ENCODE results near the gene VSIR.
A peak's percentile ranks its signal among the peaks of the same experiment; 100 is the strongest.

VSIR gene

DNA sequence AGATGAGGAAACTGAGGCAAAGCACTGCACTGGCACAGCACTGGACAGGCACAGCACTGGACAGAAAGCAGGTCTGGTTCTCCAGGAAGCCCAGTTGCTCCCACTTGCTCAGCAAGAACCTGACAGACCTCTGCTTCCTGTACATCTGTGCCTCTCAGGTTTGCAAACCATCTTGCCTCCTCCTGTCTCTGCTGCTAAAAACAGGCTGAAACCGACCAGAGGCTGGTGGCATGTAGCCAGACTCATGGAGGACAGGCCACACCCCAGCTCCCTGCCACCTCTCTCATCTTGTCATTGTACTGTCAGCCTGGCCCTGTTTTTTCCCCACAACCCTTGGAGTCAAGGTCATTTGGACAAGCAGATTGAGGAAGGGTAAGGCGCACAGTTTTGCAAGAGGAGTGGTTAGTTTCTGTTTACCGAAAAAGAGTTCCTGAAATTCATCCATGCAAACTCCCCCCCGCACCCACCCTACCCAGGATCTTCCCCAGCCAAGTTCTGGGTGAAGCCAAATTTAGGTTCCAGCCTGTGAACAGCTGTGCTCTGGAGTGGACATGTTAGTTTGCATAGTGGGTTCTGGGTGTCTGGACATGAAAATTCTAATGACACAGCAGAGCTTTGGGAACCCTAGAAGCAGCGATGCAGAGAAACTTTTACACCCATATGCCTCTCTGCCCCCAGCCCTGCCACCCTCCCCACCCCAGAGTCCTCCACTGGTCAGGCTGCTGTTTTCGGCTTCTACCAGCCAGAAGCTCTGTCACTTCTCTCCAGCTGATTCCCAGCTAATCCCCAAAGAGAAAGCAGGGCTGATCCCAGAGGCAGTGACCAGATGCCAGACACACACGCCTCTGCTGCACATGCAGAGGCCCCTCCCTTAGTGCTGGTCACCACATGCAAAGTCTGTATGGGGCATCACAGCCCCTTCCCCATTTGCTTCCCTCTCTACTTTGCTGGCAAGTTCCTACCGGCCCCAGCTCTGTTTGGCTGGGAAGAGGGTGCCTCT, 45.3 kb downstream of the VSIR start:
- in situ Hi-C loops (cut with HindIII; ENCODE audit: low pct_unique_long_range_greater_than_20kb, low sequenced_read_pairs): no loop called here
- no peak for TF ChIP-seq JUND (IDR thresholded peaks at IDR 0.05; ENCODE audit: low read depth)
- DNase-seq (ENCODE audit: low read depth in 1 of 2, low spot score in 1 of 2): peak in 1 of 2 experiments; percentile 13

DNA sequence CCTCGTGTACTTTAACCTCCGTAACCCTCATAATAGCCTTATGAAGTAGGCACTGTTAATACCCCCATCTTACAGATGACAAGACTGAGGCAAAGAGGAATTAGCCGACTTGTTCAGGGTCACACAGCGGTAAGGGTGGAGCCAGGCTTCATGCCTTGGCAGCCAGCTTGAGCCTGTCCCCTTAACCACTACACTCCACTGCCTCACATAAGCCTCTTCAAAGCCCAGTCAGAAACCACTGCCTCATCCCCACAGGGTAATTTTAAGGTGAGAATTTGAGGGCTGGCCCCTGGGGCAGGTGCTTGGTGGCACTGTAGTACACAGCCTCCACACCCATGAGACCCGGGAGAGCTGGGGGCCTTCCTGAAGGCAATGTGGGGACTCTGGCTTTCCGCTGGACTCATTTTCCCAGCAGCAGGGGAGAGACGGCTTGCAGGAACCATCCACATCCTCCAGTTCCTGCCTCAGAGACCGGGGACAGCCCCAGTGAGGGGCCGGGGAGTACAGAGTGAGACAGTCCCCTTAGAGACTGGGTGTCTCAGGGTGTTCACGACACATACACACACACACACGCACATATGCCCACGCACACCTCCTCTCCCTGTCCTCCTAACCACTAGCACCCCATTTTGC, 46.1 kb downstream of the VSIR start:
- in situ Hi-C loops (cut with HindIII; ENCODE audit: low pct_unique_long_range_greater_than_20kb, low sequenced_read_pairs): no loop called here
- no peak for TF ChIP-seq JUND (IDR thresholded peaks at IDR 0.05; ENCODE audit: low read depth)
- DNase-seq (ENCODE audit: low read depth in 1 of 2, low spot score in 1 of 2): no peak

DNA sequence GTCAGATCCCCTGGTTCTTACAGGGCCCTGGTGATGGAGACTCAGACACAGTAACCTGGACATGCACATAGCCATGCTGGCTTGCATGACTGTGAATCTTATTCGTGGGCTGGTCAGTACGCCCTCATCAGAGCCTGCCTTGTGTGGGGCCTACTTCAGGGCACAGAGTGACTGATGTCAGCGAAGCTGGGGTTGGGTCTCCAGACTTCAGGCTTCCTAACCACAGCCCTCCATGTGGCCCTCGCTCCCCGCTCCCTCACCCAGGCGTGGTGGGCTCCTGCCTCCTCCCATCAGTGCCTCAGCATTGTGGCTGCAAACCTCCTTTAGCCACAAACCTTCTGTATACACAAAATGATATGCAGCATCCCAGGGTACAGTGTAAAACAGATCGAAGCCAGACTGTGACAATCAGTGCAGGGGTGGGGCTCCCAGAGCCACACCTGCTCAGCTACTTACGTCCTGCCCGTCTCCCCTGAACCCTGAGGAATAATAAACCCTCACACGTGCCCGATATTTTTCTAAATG, 46.7 kb downstream of the VSIR start:
- no peak for TF ChIP-seq JUND (IDR thresholded peaks at IDR 0.05; ENCODE audit: low read depth)
- in situ Hi-C loops (cut with HindIII; ENCODE audit: low pct_unique_long_range_greater_than_20kb, low sequenced_read_pairs): no loop called here
- DNase-seq (ENCODE audit: low read depth in 1 of 2, low spot score in 1 of 2): no peak

DNA sequence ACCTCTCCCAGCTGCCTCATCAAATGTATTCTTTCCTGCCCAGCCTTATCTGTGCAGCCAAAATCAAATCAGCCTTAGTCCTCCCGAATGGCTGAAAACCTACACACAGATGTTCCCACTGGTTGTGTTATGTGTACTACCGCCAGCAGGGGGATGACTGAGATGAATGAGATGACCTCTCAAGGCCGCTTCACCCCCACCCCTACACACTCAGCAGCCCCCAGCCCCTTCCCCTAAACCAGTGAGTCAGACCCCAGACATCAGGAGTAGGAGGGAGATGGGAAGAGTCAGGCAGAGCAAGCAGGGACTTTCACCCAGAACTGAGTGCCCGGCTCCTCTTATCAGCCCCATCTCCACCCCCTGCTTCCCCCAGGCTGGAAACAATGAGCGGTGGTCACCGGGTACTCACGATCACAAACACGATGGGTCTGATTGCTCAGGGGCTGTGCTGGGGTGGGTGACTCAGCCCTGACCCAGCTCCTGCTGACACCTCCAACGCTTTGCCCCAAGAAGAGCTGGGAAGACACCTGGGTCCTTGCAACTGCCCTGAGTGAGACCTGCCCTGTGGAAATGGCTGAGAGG, 47.2 kb downstream of the VSIR start:
- no peak for TF ChIP-seq JUND (IDR thresholded peaks at IDR 0.05; ENCODE audit: low read depth)
- in situ Hi-C loops (cut with HindIII; ENCODE audit: low pct_unique_long_range_greater_than_20kb, low sequenced_read_pairs): no loop called here
- DNase-seq (ENCODE audit: low read depth in 1 of 2, low spot score in 1 of 2): no peak

DNA sequence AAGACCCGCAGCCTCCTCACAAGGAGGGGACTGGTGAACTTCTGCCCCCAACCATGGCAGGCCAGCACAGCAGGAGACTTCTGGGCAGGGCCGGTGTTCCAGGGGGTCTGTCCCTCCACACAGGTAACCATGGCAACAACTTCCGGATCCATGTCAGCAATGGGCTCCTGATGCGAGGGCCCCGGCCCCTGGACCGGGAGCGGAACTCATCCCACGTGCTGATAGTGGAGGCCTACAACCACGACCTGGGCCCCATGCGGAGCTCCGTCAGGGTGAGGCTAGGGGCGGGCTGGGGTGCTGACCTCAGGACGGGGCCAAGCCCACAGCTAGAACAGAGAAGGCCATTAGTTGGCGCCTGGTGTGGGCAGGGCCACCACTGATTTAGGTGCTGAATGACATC, 48.1 kb downstream of the VSIR start:
- no peak for TF ChIP-seq JUND (IDR thresholded peaks at IDR 0.05; ENCODE audit: low read depth)
- no peak for DNase-seq (ENCODE audit: low read depth in 1 of 2, low spot score in 1 of 2)
- in situ Hi-C loops (cut with HindIII; ENCODE audit: low pct_unique_long_range_greater_than_20kb, low sequenced_read_pairs): no loop called here

DNA sequence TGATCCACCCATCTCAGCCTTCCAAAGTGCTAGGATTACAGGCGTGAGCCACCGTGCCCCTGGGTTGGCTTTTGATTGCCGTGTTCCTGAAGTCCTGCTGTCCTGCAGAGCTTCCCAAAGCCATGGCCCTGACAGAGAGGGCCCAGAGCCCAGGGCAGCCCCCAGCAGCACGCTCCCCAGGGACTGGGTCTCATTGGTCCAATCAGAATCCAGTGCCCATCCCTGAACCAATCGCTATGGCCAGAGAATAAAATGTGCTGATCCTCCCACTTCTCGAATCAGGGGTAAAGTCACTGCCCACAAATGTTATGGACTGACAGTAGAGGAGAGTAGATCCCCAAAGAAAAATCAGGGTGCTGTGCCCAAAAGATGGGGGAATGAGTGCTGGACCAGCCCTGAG, 48.8 kb downstream of the VSIR start:
- in situ Hi-C loops (cut with HindIII; ENCODE audit: low pct_unique_long_range_greater_than_20kb, low sequenced_read_pairs): no loop called here
- no peak for DNase-seq (ENCODE audit: low read depth in 1 of 2, low spot score in 1 of 2)
- TF ChIP-seq JUND (IDR thresholded peaks at IDR 0.05; ENCODE audit: low read depth): no peak

DNA sequence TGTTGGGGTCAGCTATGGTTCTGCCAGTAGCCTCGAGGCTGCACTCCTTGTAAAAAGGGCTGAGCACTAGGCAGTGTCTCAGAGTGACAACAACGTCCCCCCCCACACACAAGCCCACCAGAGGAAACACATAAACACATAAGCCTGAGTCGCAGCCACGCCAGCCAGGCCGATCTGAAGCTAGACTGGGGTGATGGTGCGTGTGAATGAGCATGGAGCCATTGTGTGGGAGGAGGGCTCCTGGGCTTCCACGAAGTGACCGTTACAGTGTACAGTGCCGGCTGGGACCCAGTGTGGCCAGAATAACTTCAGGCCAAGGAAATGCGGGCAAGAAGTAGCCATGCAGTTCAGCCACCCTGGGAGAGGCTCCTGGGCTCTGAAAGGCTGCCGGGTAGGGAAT, 50.0 kb downstream of the VSIR start:
- no peak for TF ChIP-seq JUND (IDR thresholded peaks at IDR 0.05; ENCODE audit: low read depth)
- DNase-seq (ENCODE audit: low read depth in 1 of 2, low spot score in 1 of 2): no peak
- in situ Hi-C loops (cut with HindIII; ENCODE audit: low pct_unique_long_range_greater_than_20kb, low sequenced_read_pairs): no loop called here

DNA sequence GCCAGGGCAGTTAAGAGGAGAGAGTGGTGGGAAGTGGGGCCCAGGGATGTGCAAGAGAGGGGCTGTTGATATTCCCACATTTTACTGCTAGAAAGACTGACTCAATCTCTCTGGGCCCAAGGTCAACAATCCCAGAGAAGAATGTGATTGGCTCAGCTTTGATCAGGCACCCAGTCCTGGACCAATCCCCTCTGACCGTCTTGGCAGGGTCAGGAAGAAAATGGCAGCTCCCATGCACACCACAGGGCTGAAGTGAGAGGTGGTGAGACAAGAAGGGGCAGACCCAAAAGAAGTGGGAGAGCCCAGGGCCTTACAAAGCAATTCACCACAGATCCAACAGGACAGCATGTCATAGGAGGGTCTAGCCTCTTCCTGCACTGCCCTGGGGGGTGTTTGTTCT, 50.5 kb downstream of the VSIR start:
- TF ChIP-seq JUND (IDR thresholded peaks at IDR 0.05; ENCODE audit: low read depth): no peak
- DNase-seq (ENCODE audit: low read depth in 1 of 2, low spot score in 1 of 2): no peak
- in situ Hi-C loops (cut with HindIII; ENCODE audit: low pct_unique_long_range_greater_than_20kb, low sequenced_read_pairs): no loop called here

DNA sequence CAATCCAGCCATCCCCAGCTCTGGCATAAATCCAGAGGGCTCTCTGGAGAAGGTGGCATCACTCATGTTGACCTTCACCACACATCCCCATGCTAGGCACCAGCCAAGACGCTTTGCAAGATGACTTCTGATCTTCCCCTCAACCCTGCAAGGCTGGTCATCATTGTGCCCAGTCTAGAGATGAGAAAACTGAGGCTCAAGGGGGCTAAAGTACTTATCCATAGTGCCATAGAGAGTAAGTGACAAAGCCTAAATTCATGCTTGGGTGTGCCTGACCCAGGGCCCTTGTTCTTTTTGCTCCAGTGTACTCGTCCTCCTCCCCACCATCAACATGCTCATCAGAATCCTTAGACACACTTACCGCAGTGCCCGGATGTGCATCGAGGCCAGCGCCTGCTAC, 52.0 kb downstream of the VSIR start:
- in situ Hi-C loops (cut with HindIII; ENCODE audit: low pct_unique_long_range_greater_than_20kb, low sequenced_read_pairs): no loop called here
- no peak for DNase-seq (ENCODE audit: low read depth in 1 of 2, low spot score in 1 of 2)
- TF ChIP-seq JUND (IDR thresholded peaks at IDR 0.05; ENCODE audit: low read depth): no peak

DNA sequence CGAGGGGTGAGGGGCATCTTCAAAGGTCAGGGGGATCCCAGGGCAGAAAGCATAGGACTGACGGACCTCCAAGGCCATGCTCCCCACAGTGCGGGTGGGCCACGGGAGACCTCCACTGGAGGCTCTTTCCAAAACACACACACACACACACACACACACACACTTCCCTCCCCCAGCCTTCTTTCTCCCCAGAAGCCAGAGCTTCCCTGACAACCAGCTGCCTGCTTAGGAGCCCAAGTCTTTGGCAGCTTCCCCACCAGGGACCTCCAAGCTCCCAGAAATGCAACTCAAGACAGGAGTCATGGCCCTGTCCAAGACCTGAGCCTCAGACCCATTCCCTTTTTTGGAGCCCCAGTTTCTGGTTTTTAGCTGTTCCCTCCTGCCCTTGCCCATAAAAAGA, 53.0 kb downstream of the VSIR start:
- TF ChIP-seq JUND (IDR thresholded peaks at IDR 0.05; ENCODE audit: low read depth): no peak
- in situ Hi-C loops (cut with HindIII; ENCODE audit: low pct_unique_long_range_greater_than_20kb, low sequenced_read_pairs): no loop called here
- no peak for DNase-seq (ENCODE audit: low read depth in 1 of 2, low spot score in 1 of 2)

DNA sequence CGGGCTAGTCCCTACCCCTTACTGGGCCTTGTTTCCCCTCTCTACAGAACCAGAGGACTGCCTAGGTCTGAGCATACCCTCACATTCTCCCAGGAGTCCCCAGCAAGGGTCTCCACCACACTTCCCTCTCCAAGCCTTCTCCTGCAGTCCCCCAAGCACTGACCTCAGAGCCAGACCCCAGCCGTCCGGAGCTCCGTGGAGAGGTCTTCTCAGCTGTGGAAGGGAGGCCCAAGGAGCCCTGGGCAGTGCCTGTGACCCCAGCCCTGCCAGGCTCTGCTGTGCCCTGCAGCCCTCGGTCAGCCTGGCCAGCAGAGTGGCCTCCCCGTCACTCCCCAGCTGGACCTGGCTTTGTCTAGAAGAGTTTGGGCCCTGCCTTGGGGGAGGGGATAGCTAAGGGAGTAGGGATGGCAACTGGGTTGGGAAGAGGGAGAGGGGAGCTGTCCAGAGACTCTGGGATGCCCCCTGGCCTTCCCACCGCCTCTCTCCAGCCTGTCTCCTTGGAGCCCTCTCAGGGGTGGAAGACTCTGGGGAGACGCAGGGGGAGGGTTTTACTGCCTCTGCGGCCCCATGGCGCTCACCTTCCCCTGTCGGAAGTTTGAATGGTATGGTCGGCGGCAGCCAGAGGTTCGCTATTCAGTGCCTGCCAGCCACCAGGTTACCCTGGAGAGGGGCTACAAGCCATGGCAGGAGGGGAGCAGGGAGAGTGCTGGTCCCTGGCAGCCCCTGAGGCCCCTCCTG, 53.7 kb downstream of the VSIR start, which contains the start of gene C10orf105:
Gene C10orf105 (minus strand): TSS at position 315 of the 738 bp plus-strand sequence. CDS start 3,441 bp downstream, outside the sequence.
- DNase-seq (ENCODE audit: low read depth in 1 of 2, low spot score in 1 of 2): no peak
- in situ Hi-C loops (cut with HindIII; ENCODE audit: low pct_unique_long_range_greater_than_20kb, low sequenced_read_pairs): no loop called here
- no peak for TF ChIP-seq JUND (IDR thresholded peaks at IDR 0.05; ENCODE audit: low read depth)

DNA sequence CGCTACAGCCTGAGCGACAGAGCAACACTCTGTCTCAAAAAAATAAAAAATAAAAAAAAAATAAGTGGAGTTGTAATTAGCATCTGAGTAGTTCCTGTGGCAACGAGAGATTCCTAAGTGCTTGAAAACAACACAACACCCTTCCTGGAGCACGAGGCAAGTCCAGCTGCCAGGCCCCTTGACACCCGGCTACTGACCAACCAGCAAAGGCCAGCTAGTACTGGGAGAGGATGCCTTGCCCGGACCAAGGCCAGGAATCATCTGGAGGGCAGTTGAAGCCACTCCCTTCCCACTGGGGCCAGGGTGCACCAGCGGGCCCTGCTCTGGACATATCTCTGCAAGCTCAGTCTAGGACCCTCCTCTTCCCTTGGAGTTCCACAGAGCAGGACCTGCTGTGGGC, 54.3 kb downstream of the VSIR start:
- in situ Hi-C loops (cut with HindIII; ENCODE audit: low pct_unique_long_range_greater_than_20kb, low sequenced_read_pairs): no loop called here
- TF ChIP-seq JUND (IDR thresholded peaks at IDR 0.05; ENCODE audit: low read depth): no peak

More for the DNA sequence above, 54.3 kb downstream of the VSIR start:
- DNase-seq (ENCODE audit: low read depth in 1 of 2, low spot score in 1 of 2): no peak

Data from T47D (cell line).